Measurements from ENCODE around the gene DYRK3.

GRCh38 chr1:206653715-206654459 is 18.6 kb downstream of the DYRK3 start:
- TF ChIP-seq CTCF (conservative IDR thresholded peaks at IDR 0.05 in 1 of 2, IDR thresholded peaks at IDR 0.05 in 1 of 2; ENCODE audit: extremely low read depth in 1 of 2, insufficient read depth in 1 of 2, low read depth in 1 of 2, low read length in 2 of 2): no peak
- TF ChIP-seq EZH2 (IDR thresholded peaks at IDR 0.05; ENCODE audit: borderline replicate concordance, low read length): no peak

Measured in mammary epithelial cell (primary cell).